Endothelial cell of umbilical vein (primary cell): ENCODE data around the gene ADGRL3. TPM values are rescaled to one million over a fixed set of nuclear protein-coding genes. Genes with fewer than 3 reads are reported as not detected.

ENCODE experiments used
- BruUV-seq: library from RNA; stranded (reverse); fragments of 400-500 nt; replicated peaks from 2 replicates; lab custom pipeline; 2021; lab: Mats Ljungman, UMichigan
- CTCF ChIA-PET: fragments of 300-600, 350-600 bp; sonication (Branson Sonifier 250); formaldehyde crosslinking; loops from one replicate; lab custom pipeline; 2021; ENCODE audit warnings: antibody characterized with exemption, inconsistent platforms; lab: Charles Lee
- POLR2A ChIA-PET: fragments of 300-600, 350-600 bp; sonication (Branson Sonifier 250); formaldehyde crosslinking; loops from one replicate; lab custom pipeline; 2021; ENCODE audit warnings: antibody characterized with exemption, inconsistent platforms; lab: Charles Lee
- DNase-seq: peaks from one replicate; pipeline ENCODE4 v3.0.0-alpha.2; 2011; ENCODE audit warnings: low read depth, low spot score
- FAIRE-seq: peaks from 2 replicates; lab custom pipeline; 2011; peaks lifted over from hg19 to GRCh38; lab: Jason Lieb, UNC
- H2AFZ ChIP-seq: 2 replicates; pipeline ENCODE4 v1.6.0; 2012; ENCODE audit warnings: low read depth, low read length, control low read depth, inconsistent platforms
- H3K27ac ChIP-seq: 2 replicates; pipeline ENCODE4 v1.5.1; 2011; ENCODE audit warnings: low read depth, mild to moderate bottlenecking, control low read depth, low read length, moderate library complexity; ENCODE audit not compliant: insufficient read depth
- H3K27me3 ChIP-seq, 2 experiments: 2 replicates each; pipeline versions ENCODE4 v1.6.0 to v1.6.1; 2011; ENCODE audit warnings: low read length in 2 of 2, mixed read lengths in 1 of 2; ENCODE audit not compliant: control insufficient read depth in 2 of 2, insufficient read depth in 2 of 2
- H3K36me3 ChIP-seq, 2 experiments: 2 replicates in 1 of 2; 3 replicates in 1 of 2; pipeline ENCODE4 v1.5.1; 2011; ENCODE audit warnings: low read length in 2 of 2, mild to moderate bottlenecking in 1 of 2, moderate library complexity in 1 of 2; ENCODE audit not compliant: control insufficient read depth in 2 of 2, insufficient read depth in 2 of 2; ENCODE audit errors: extremely low read depth in 1 of 2
- H3K4me1 ChIP-seq: 3 replicates; pipeline ENCODE4 v1.5.1; 2011; ENCODE audit warnings: mild to moderate bottlenecking, low read length; ENCODE audit not compliant: control insufficient read depth, insufficient read depth; ENCODE audit errors: extremely low read depth
- H3K4me2 ChIP-seq: 2 replicates; pipeline ENCODE4 v1.6.1; 2011; ENCODE audit warnings: low read length, control low read depth, mixed read lengths; ENCODE audit not compliant: insufficient read depth
- H3K4me3 ChIP-seq, 3 experiments: fragments of 200-600 bp in 1 of 3; sonication (generic), shearing (Covaris generic) in 1 of 3; replicated peaks in 1 of 3; 2 replicates each; pipeline ENCODE4 v1.5.1; 2011 to 2016; ENCODE audit warnings: control low read depth in 3 of 3, low read length in 3 of 3, mild to moderate bottlenecking in 2 of 3, inconsistent platforms in 1 of 3, low read depth in 1 of 3, moderate library complexity in 1 of 3; ENCODE audit not compliant: insufficient read depth in 1 of 3
- H3K79me2 ChIP-seq: 2 replicates; pipeline ENCODE4 v1.6.0; 2012; ENCODE audit warnings: low read length, inconsistent platforms; ENCODE audit not compliant: control insufficient read depth, insufficient read depth
- H3K9ac ChIP-seq: replicated peaks from 2 replicates; pipeline ENCODE3; 2011; ENCODE audit warnings: low read length, control low read depth; ENCODE audit not compliant: insufficient read depth; ENCODE audit errors: extremely low read depth
- H3K9me1 ChIP-seq: replicated peaks from 3 replicates; pipeline ENCODE4 v1.6.0; 2011; ENCODE audit warnings: mild to moderate bottlenecking, low read length; ENCODE audit not compliant: control insufficient read depth, insufficient read depth; ENCODE audit errors: extremely low read depth
- H3K9me3 ChIP-seq: replicated peaks from 2 replicates; pipeline ENCODE4 v1.5.1; 2012; ENCODE audit warnings: low read length, inconsistent platforms; ENCODE audit not compliant: control insufficient read depth, insufficient read depth
- H4K20me1 ChIP-seq: replicated peaks from 2 replicates; pipeline ENCODE3; 2011; ENCODE audit warnings: mild to moderate bottlenecking, low read length; ENCODE audit not compliant: control insufficient read depth, insufficient read depth; ENCODE audit errors: extremely low read depth
- CTCF ChIP-seq, 2 donors: IDR thresholded peaks; 1 replicate in 1 of 2; 2 replicates in 1 of 2; pipeline ENCODE4 v1.5.1; 2011; ENCODE audit warnings: low read length in 2 of 2, mild to moderate bottlenecking in 2 of 2, moderate library complexity in 2 of 2, control low read depth in 1 of 2, inconsistent platforms in 1 of 2, low read depth in 1 of 2; ENCODE audit not compliant: insufficient read depth in 1 of 2; ENCODE audit errors: extremely low read depth in 1 of 2
- EZH2 ChIP-seq: IDR thresholded peaks from 2 replicates; pipeline ENCODE4 v1.6.1; 2012; ENCODE audit warnings: borderline replicate concordance, low read depth, mild to moderate bottlenecking, moderate library complexity, low read length, inconsistent platforms; ENCODE audit not compliant: severe bottlenecking
- FOS ChIP-seq: IDR thresholded peaks from 2 replicates; pipeline ENCODE4 v1.6.1; 2011; ENCODE audit warnings: mild to moderate bottlenecking, low read length, moderate library complexity, borderline replicate concordance; ENCODE audit not compliant: insufficient read depth
- GATA2 ChIP-seq: IDR thresholded peaks from 2 replicates; pipeline ENCODE4 v1.7.0; 2011; ENCODE audit warnings: low read depth, mild to moderate bottlenecking, moderate library complexity, mixed read lengths, low read length; ENCODE audit not compliant: insufficient read length, insufficient read depth
- JUN ChIP-seq: IDR thresholded peaks from 2 replicates; pipeline ENCODE4 v1.6.1; 2011; ENCODE audit warnings: borderline replicate concordance, low read depth; ENCODE audit not compliant: insufficient read length, insufficient read depth
- MAX ChIP-seq: IDR thresholded peaks from 2 replicates; pipeline ENCODE4 v1.6.1; 2011; ENCODE audit not compliant: insufficient read depth, insufficient read length
- MYC ChIP-seq: IDR thresholded peaks from one replicate; pipeline ENCODE4 v1.6.1; 2011; ENCODE audit warnings: mild to moderate bottlenecking, low read depth, low read length
- POLR2A ChIP-seq: IDR thresholded peaks from 2 replicates; pipeline ENCODE4 v1.6.1; 2012; ENCODE audit warnings: low read depth, mild to moderate bottlenecking, control low read depth, low read length
- POLR2AphosphoS5 ChIP-seq: IDR thresholded peaks from 2 replicates; pipeline ENCODE4 v1.6.1; 2012; ENCODE audit warnings: low read depth, mild to moderate bottlenecking, control low read depth, low read length, moderate library complexity; ENCODE audit not compliant: insufficient read depth
- dilution Hi-C: fragments of 300-500 bp; cut with MboI; formaldehyde crosslinking; loops from one replicate; pipeline ENCODE4 v1.15.0; 2019; ENCODE audit warnings: low sequenced_read_pairs; ENCODE audit not compliant: extremely low pct_ligation_motif_present
- intact Hi-C: fragments of 100-400 bp; cut with micrococcal nuclease; formaldehyde crosslinking; loops from one replicate; pipeline ENCODE4 v1.10.0; 2022
- polyA plus RNA-seq, 4 experiments: library from polyadenylated mRNA; depleted of rRNA in 3 of 4; stranded (reverse) in 3 of 4; unstranded in 1 of 4; fragments of >200 nt; gene quantifications; 2 replicates each; pipeline versions ENCODE4 v1.2.1 to v1.2.3, GENCODE V29; 2011 to 2012; ENCODE audit warnings: missing spikeins in 1 of 4
- total RNA-seq: library from RNA; stranded (reverse); gene quantifications from 2 replicates; pipeline ENCODE4 v1.2.3, GENCODE V29; 2021

The ADGRL3 gene
- total and polyA plus RNA-seq, 2 donors (not counting 3 experiments of a cell fraction or from before 2014, with no cell fraction given) = not detected

- dilution Hi-C loops (no loop called here), intact Hi-C loops (no loop called here)
- Histone ChIP-seq H3K4me3 (no peak overlapping the region), H3K4me2 (no peak overlapping the region), H3K36me3 (no peaks in the 10 kb centered on the region), H3K79me2 (no peaks in the 10 kb centered on the region), H3K27ac (no peak overlapping the region), H4K20me1 (no peaks in the 10 kb centered on the region), H3K4me1 (no peaks in the 10 kb centered on the region), H3K9me1 (no peaks in the 10 kb centered on the region), H3K9ac (no peak overlapping the region), H3K27me3 (no peaks in the 10 kb centered on the region), H3K9me3 (no peaks in the 10 kb centered on the region), H2AFZ (no peak overlapping the region)
- DNase-seq = no peak
- ChIA-PET CTCF (no interaction called here), POLR2A (no interaction called here)
- FAIRE-seq = no peak
- no TSS peak for BruUV-seq
- TF ChIP-seq GATA2 (peak; percentile 58), FOS (no peak)
Observed at GRCh38 chr4:61533140-61533539, 333.0 kb downstream of the ADGRL3 start.

- no peak overlapping the region for H3K4me3 ChIP-seq
- no peak overlapping the region for H3K9ac ChIP-seq
- no peak overlapping the region for H3K27ac ChIP-seq
- H3K79me2 ChIP-seq = no peaks in the 10 kb centered on the region
- H2AFZ ChIP-seq = no peak overlapping the region
- H3K9me3 ChIP-seq = no peaks in the 10 kb centered on the region
- dilution Hi-C loops = no loop called here
- no peak for DNase-seq
- H3K4me1 ChIP-seq = no peaks in the 10 kb centered on the region
- CTCF ChIA-PET = no interaction called here
- H3K27me3 ChIP-seq = no peaks in the 10 kb centered on the region
- TF ChIP-seq FOS (no peak), MAX (no peak), POLR2A (no peak), JUN (no peak), CTCF (IDR thresholded peaks at IDR 0.05; ENCODE audit: extremely low read depth in 1 of 2, insufficient read depth in 1 of 2, low read depth in 1 of 2, low read length in 2 of 2) (no peak), POLR2AphosphoS5 (no peak), MYC (no peak), EZH2 (no peak), GATA2 (no peak)
- no peak for FAIRE-seq
- POLR2A ChIA-PET = no interaction called here
- no peaks in the 10 kb centered on the region for H4K20me1 ChIP-seq
- BruUV-seq = no TSS peak
- H3K9me1 ChIP-seq = no peaks in the 10 kb centered on the region
- H3K36me3 ChIP-seq = no peaks in the 10 kb centered on the region
- no peak overlapping the region for H3K4me2 ChIP-seq
- intact Hi-C loops = no loop called here
Observed at GRCh38 chr4:61540944-61541343, 340.8 kb downstream of the ADGRL3 start.
